ENCODE results near the gene ANKH. TPM values are rescaled to one million over a fixed set of nuclear protein-coding genes. Genes with fewer than 3 reads are reported as not detected.

ANKH gene
- total RNA-seq, 1 donor from 2014 or later: 30.9 TPM

Small RNA genes within 50 kb of the gene (microRNA-seq; reads per million reads assigned to microRNA genes)
- gene MIR4637 (ENCODE audit: borderline number of aligned reads, borderline replicate concordance): not detected

Small RNA genes within 50 kb of the gene (small RNA-seq; reads per million reads assigned to genes)
- gene HNRNPKP5: not detected
- not detected for gene MIR4637

Other genes starting within 250 kb of the ANKH start
- gene OTULIN, start 207.1 kb downstream of the ANKH start, total RNA-seq: 34.1 TPM